Adipocyte (in vitro differentiated cells): ENCODE measurements around the gene SEC16A.

Experiments
- DNase-seq: peaks from one replicate; pipeline ENCODE4 v3.0.0-alpha.2; 2015; ENCODE audit warnings: low read depth
- H3K27me3 ChIP-seq: replicated peaks from 2 replicates; pipeline ENCODE4 v1.7.0; 2013; ENCODE audit warnings: mild to moderate bottlenecking, low read length, moderate library complexity; ENCODE audit not compliant: control insufficient read depth, insufficient read depth
- H3K36me3 ChIP-seq: 2 replicates; pipeline ENCODE4 v1.7.0; 2013; ENCODE audit warnings: low read length, mild to moderate bottlenecking, moderate library complexity; ENCODE audit not compliant: control insufficient read depth, insufficient read depth, severe bottlenecking
- H3K4me1 ChIP-seq: 2 replicates; pipeline ENCODE4 v1.7.0; 2013; ENCODE audit warnings: mild to moderate bottlenecking, low read length, moderate library complexity; ENCODE audit not compliant: control insufficient read depth, insufficient read depth
- H3K4me3 ChIP-seq: 2 replicates; pipeline ENCODE4 v1.7.0; 2013; ENCODE audit warnings: mild to moderate bottlenecking, low read length, moderate library complexity
- H3K9ac ChIP-seq: 2 replicates; pipeline ENCODE4 v1.7.0; 2013; ENCODE audit warnings: mild to moderate bottlenecking, low read length, moderate library complexity
- H3K9me3 ChIP-seq: 2 replicates; pipeline ENCODE4 v1.7.0; 2013; ENCODE audit warnings: mild to moderate bottlenecking, low read length, moderate library complexity; ENCODE audit not compliant: control insufficient read depth

Gene SEC16A, protein sequence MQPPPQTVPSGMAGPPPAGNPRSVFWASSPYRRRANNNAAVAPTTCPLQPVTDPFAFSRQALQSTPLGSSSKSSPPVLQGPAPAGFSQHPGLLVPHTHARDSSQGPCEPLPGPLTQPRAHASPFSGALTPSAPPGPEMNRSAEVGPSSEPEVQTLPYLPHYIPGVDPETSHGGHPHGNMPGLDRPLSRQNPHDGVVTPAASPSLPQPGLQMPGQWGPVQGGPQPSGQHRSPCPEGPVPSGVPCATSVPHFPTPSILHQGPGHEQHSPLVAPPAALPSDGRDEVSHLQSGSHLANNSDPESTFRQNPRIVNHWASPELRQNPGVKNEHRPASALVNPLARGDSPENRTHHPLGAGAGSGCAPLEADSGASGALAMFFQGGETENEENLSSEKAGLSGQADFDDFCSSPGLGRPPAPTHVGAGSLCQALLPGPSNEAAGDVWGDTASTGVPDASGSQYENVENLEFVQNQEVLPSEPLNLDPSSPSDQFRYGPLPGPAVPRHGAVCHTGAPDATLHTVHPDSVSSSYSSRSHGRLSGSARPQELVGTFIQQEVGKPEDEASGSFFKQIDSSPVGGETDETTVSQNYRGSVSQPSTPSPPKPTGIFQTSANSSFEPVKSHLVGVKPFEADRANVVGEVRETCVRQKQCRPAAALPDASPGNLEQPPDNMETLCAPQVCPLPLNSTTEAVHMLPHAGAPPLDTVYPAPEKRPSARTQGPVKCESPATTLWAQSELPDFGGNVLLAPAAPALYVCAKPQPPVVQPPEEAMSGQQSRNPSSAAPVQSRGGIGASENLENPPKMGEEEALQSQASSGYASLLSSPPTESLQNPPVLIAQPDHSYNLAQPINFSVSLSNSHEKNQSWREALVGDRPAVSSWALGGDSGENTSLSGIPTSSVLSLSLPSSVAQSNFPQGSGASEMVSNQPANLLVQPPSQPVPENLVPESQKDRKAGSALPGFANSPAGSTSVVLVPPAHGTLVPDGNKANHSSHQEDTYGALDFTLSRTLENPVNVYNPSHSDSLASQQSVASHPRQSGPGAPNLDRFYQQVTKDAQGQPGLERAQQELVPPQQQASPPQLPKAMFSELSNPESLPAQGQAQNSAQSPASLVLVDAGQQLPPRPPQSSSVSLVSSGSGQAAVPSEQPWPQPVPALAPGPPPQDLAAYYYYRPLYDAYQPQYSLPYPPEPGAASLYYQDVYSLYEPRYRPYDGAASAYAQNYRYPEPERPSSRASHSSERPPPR (N-terminal part only)

GRCh38 chr9:136482793-136483588 lies at the start of gene SEC16A:
Gene SEC16A (minus strand): TSS chr9:136483040. CDS start chr9:136477615, 5,425 bp downstream.
- peak; percentile 100 for DNase-seq
- peaks cover 21% of the 10 kb centered on the region for H3K4me1 ChIP-seq
- peak within 1 kb of the TSS; percentile 99 for H3K4me3 ChIP-seq
- peak within 1 kb of the TSS; percentile 97 for H3K9ac ChIP-seq
- no peaks in the 10 kb centered on the region for H3K9me3 ChIP-seq
- H3K36me3 ChIP-seq = no peaks in the 10 kb centered on the region
- H3K27me3 ChIP-seq = peaks cover 13% of the 10 kb centered on the region

- no peak overlapping the region for H3K9ac ChIP-seq
- no peaks in the 10 kb centered on the region for H3K9me3 ChIP-seq
- H3K27me3 ChIP-seq = no peaks in the 10 kb centered on the region
- no peaks in the 10 kb centered on the region for H3K36me3 ChIP-seq
- DNase-seq = no peak
- H3K4me1 ChIP-seq = no peaks in the 10 kb centered on the region
- H3K4me3 ChIP-seq = no peak overlapping the region
Measured at GRCh38 chr9:136531904-136532798, 49.3 kb upstream of the SEC16A start.

- H3K9ac ChIP-seq = no peak overlapping the region
- no peak for DNase-seq
- H3K27me3 ChIP-seq = no peaks in the 10 kb centered on the region
- no peak overlapping the region for H3K4me3 ChIP-seq
- no peaks in the 10 kb centered on the region for H3K9me3 ChIP-seq
- no peaks in the 10 kb centered on the region for H3K36me3 ChIP-seq
- no peaks in the 10 kb centered on the region for H3K4me1 ChIP-seq
Measured at GRCh38 chr9:136531186-136531903, 48.5 kb upstream of the SEC16A start.

DNA sequence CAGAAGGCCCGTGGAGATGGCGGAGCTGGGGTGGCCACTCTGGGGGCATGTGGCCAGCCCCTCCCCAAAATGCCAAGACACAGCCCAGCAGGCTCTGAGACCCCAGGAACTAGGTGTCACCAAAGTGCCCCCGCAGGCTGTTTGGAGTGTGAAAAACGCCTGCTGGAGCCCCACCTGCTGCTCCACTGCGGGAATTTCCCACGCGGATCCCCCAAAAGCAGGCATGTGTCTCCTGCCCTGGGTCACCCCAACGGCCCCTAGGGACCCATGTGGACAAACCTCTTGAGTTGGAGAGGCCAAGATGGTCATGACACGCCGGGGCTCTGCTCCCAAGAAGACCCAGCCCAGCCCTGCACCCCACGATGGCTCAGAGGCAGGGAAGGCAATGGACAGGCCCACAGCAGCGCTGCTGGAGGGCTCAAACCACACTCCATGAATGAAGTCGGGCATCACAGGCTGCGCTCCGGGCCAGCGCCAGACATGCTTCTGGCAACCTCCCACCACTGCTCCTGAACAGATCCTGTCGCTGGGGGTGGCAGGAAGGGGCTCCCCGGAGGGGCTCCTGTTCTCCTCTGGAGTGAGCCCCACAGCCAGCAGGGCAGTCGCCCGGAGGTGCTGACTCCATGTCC lies 47.7 kb upstream of the SEC16A start:
- Histone ChIP-seq H3K9me3 (no peaks in the 10 kb centered on the region), H3K27me3 (no peaks in the 10 kb centered on the region), H3K4me1 (no peaks in the 10 kb centered on the region), H3K36me3 (no peaks in the 10 kb centered on the region), H3K9ac (no peak overlapping the region), H3K4me3 (no peak overlapping the region)
- DNase-seq = no peak

DNA sequence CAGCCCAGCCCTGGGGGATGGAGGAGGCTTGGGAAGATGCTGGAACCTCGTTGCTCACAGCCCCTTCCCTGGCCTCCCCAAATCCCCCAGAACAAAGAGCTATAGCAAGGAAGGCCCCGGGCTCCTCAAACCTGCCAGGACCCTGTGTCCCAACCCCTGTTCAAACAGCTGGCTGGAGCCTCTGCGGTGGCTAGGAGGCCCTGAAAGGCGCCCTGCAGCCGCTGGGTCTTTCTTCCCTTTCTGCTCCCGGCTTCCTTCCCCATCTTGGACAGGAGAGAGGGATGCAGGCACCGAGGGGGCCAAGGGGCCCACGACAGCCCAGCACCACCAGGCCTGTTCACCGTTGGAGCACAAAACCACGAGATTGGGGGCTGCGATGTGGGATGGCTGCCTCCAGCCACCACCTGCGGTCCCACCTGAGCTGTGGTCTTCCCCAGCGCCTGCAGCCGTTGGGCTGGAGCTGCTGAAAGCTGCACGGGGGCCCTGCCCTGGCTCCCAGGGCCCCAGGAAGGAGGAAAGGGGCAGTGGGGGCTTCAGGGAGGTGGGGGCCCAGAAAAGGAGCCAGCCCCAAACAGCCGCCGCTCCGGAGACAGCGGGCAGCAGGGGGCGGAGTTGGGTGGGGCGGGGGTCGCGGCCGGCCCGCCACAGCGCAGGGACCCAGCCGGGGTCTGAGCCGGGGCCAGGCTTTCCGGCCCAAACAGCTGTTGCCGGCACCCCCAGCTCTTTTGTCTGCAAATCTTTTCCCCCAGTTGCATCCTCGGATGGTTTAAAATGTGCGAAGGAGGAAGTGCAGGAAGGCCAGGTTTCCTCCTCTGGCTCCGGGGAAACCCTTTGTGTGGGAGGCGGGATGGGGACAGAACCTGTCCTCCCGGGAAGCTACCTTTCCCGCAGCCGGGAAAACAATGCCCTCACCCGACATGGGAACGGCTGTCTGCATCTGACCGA lies 46.9 kb upstream of the SEC16A start:
- Histone ChIP-seq H3K4me1 (no peaks in the 10 kb centered on the region), H3K9ac (no peak overlapping the region), H3K4me3 (no peak overlapping the region), H3K36me3 (no peaks in the 10 kb centered on the region), H3K9me3 (no peaks in the 10 kb centered on the region), H3K27me3 (no peaks in the 10 kb centered on the region)
- no peak for DNase-seq

DNA sequence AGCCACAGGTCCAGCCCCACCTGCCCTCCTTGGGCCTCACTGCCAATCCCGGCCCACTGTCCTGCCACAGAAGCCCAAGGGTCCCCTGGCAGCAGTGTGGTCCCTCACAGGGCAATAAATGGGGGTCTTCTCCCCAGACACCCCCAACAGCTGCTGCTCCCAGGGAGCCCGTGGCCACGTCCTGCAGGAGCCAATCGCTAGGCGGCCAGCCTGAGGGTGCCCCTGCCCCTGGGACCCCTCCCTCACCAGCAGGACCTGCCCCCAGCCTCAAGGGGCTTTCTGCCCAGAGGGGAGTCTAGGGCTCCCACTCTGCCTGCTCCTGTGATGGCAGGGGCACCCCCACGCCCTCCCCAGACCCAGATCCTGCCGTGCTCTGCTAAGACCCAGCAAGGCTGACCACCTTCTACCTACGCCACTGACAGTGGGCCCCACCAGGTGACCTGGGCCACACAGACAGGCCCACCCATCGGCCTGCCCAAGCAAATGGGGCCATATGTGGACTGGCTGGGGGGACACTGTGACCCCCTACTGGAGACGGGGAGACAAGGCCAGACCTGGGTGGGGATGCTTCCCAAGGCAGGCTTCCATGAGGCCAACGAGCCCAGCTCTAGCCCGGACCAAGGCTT lies 46.0 kb upstream of the SEC16A start:
- Histone ChIP-seq H3K27me3 (no peaks in the 10 kb centered on the region), H3K9me3 (no peaks in the 10 kb centered on the region), H3K36me3 (no peaks in the 10 kb centered on the region), H3K9ac (no peak overlapping the region), H3K4me3 (no peak overlapping the region), H3K4me1 (peaks cover 6% of the 10 kb centered on the region)
- no peak for DNase-seq

DNA sequence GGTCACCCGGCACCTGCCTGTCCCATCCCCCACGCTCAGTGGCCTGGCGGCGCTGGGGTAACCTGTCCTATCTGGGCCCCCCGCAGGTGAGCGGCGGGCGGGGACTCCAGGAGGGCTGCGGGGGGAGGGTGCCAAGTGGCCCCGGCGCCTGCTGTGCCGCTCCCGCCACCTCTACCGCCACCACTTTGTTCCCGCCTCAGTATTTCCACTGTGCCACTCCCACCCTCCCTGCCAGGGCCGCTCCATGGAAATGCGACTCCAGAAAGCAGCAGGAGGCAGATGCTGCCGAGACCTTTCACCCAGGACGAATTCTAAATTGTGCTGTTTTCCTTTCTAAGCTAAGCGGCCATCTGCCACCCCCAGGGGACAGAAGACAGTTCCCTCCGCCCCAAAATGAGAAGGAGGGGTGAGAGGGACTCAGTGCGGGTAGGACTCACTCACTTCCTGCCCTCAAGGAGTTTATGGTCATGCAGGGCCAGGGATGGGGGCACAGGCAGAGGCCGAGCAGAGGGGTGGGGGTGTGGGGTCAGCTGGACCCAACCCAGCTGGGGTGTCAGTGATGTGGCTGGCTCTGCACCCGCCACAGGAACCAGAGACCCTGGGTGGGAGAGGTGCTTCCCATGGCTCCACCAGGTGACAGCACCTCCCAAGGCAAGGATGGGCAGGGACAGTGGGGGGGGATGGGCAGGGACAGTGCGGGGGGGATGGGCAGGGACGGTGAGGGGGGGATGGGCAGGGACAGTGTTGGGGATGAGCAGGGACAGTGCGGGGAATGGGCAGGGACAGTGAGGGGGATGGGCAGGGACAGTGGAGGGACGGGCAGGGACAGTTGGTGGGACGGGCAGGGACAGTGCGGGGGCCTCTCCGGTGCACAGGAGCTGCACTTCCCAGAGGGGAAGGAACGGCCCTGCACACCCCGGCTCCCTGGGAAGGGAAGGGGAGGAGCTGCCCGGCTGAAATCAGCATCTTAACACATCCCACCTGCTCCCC lies 45.2 kb upstream of the SEC16A start:
- H3K4me1 ChIP-seq = peaks cover 8% of the 10 kb centered on the region
- no peaks in the 10 kb centered on the region for H3K27me3 ChIP-seq
- DNase-seq = peak; percentile 22
- H3K36me3 ChIP-seq = no peaks in the 10 kb centered on the region
- H3K9me3 ChIP-seq = no peaks in the 10 kb centered on the region
- H3K9ac ChIP-seq = no peak overlapping the region
- no peak overlapping the region for H3K4me3 ChIP-seq

GRCh38 chr9:136527131-136527530 lies 44.3 kb upstream of the SEC16A start:
- DNase-seq = no peak
- no peaks in the 10 kb centered on the region for H3K27me3 ChIP-seq
- no peak overlapping the region for H3K9ac ChIP-seq
- peaks cover 8% of the 10 kb centered on the region for H3K4me1 ChIP-seq
- no peaks in the 10 kb centered on the region for H3K36me3 ChIP-seq
- no peak overlapping the region for H3K4me3 ChIP-seq
- H3K9me3 ChIP-seq = no peaks in the 10 kb centered on the region
